ENCODE measurements around the gene PCDHGB7. TPM values are rescaled to one million over a fixed set of nuclear protein-coding genes. Genes with fewer than 3 reads are reported as not detected.
"Not testable (repeated sequence)": the region's sequence is repeated elsewhere in the genome, so short reads cannot be mapped to it uniquely, and the experiment has no call there.

The PCDHGB7 gene
- total and polyA plus RNA-seq, 7 donors, result 0.60 to 19.4 (median 16.3) TPM; not detected in 1

DNA sequence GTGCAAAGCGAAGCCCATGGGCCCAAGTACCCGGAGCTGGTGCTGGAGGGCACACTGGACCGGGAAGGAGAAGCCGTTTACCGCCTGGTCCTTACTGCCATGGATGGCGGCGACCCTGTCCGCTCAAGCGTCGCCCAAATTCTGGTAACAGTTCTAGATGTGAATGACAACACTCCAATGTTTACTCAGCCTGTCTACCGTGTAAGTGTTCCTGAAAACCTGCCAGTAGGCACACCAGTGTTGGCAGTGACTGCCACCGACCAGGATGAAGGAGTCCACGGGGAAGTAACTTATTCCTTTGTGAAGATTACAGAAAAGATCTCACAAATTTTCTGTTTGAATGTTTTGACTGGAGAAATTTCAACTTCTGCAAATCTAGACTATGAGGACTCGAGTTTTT lies 42.9 kb upstream of the PCDHGB7 start:
- DNase-seq, result no peak
- H3K9me3 ChIP-seq, result peaks cover 42 to 91% (median 72%) of the 10 kb centered on the region in 4 donors
- 69 to 72% methylated on average over 14 of the region's 14 CpGs for WGBS, 2 donors
- H3K4me1 ChIP-seq, result no peaks in the 10 kb centered on the region
- H3K27me3 ChIP-seq, result no peaks in the 10 kb centered on the region
- no peak overlapping the region for H3K4me3 ChIP-seq
- intact Hi-C loops (cut with DNase I), result no loop called here
- no peak for TF ChIP-seq POLR2A (IDR thresholded peaks at IDR 0.05)
- no peak for TF ChIP-seq EP300 (IDR thresholded peaks at IDR 0.05)
- no peak for TF ChIP-seq POLR2AphosphoS5 (IDR thresholded peaks at IDR 0.05)
- TF ChIP-seq, protein P1, sequence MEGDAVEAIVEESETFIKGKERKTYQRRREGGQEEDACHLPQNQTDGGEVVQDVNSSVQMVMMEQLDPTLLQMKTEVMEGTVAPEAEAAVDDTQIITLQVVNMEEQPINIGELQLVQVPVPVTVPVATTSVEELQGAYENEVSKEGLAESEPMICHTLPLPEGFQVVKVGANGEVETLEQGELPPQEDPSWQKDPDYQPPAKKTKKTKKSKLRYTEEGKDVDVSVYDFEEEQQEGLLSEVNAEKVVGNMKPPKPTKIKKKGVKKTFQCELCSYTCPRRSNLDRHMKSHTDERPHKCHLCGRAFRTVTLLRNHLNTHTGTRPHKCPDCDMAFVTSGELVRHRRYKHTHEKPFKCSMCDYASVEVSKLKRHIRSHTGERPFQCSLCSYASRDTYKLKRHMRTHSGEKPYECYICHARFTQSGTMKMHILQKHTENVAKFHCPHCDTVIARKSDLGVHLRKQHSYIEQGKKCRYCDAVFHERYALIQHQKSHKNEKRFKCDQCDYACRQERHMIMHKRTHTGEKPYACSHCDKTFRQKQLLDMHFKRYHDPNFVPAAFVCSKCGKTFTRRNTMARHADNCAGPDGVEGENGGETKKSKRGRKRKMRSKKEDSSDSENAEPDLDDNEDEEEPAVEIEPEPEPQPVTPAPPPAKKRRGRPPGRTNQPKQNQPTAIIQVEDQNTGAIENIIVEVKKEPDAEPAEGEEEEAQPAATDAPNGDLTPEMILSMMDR (IDR thresholded peaks at IDR 0.05), result no peak
- no peak overlapping the region for H3K27ac ChIP-seq
- peaks cover 0 to 6% (median 0%) of the 10 kb centered on the region in 4 donors for H3K36me3 ChIP-seq

DNA sequence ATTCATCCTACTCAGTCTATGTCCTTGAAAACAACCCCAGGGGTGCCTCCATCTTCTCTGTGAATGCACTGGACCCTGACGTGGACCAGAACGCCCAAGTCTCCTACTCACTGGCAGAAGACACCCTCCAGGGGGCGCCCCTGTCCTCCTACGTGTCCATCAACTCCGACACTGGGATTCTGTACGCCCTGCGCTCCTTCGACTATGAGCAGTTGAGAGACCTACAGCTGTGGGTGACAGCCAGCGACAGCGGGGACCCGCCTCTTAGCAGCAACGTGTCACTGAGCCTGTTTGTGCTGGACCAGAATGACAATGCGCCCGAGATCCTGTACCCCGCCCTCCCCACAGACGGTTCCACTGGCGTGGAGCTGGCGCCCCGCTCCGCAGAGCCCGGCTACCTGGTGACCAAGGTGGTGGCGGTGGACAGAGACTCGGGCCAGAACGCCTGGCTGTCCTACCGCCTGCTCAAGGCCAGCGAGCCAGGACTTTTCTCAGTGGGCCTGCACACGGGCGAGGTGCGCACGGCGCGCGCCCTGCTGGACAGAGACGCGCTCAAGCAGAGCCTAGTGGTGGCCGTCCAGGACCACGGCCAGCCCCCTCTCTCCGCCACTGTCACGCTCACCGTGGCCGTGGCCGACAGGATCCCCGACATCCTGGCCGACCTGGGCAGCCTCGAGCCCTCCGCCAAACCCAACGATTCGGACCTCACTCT lies 41.9 kb upstream of the PCDHGB7 start:
- H3K27ac ChIP-seq; intact Hi-C loops (cut with DNase I); H3K27me3 ChIP-seq; DNase-seq; H3K4me1 ChIP-seq; H3K36me3 ChIP-seq; H3K4me3 ChIP-seq: not testable (repeated sequence)
- WGBS, 2 donors, result 60 to 72% methylated on average over 42 to 43 of the region's 48 CpGs
- peaks cover 41 to 85% (median 67%) of the 10 kb centered on the region in 4 donors for H3K9me3 ChIP-seq

DNA sequence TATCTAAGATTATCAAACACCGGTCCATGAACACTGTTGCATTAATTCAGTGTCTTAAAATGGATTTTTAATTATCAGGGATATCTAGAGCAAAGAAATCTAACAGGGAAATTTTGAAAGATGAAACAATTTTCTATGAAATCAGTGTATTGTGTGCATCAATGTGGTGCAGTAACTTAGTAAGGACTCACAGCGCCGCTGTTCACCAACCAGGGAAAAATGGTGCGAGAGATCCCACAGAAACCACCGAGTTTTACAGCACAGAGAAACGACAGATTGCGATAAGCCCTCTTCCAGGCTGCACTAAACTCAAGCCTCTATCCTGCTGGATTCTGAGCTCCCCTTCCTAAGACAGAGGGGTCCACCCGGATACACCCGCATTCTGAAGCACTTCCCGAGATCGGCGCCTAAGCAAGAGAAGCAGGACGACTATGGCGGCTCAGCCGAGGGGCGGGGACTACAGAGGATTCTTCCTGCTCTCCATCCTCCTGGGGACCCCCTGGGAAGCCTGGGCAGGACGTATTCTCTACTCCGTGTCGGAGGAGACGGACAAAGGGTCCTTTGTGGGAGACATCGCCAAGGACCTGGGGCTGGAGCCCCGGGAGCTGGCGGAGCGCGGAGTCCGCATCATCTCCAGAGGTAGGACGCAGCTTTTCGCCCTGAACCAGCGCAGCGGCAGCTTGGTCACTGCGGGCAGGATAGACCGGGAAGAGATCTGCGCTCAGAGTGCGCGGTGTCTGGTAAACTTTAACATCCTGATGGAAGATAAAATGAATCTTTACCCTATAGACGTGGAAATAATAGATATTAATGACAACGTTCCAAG lies 34.8 kb upstream of the PCDHGB7 start, which contains the start of gene PCDHGA7:
Gene PCDHGA7, plus strand, starts transcription at position 274 of the 826 bp plus-strand sequence. Its CDS starts 158 bp downstream, at position 432.
- peak; percentile 30 for DNase-seq
- H3K4me1 ChIP-seq, result no peaks in the 10 kb centered on the region
- no peak within 1 kb of the TSS for H3K27ac ChIP-seq
- TF ChIP-seq POLR2A (IDR thresholded peaks at IDR 0.05) (no peak), POLR2AphosphoS5 (IDR thresholded peaks at IDR 0.05) (no peak), EP300 (IDR thresholded peaks at IDR 0.05) (no peak)
- TF ChIP-seq, protein P1 (IDR thresholded peaks at IDR 0.05), result no peak
- WGBS, 2 donors, result 19 to 40% methylated on average over 37 of the region's 37 CpGs
- H3K4me3 ChIP-seq, result peak within 1 kb of the TSS in 1 of 4 donors; percentile 8
- H3K27me3 ChIP-seq, result peaks cover 0 to 9% (median 0%) of the 10 kb centered on the region in 3 donors
- peaks cover 0 to 6% (median 0%) of the 10 kb centered on the region in 4 donors for H3K36me3 ChIP-seq
- H3K9me3 ChIP-seq, result peaks cover 22 to 89% (median 66%) of the 10 kb centered on the region in 4 donors
- intact Hi-C loops (cut with DNase I), result no loop called here

DNA sequence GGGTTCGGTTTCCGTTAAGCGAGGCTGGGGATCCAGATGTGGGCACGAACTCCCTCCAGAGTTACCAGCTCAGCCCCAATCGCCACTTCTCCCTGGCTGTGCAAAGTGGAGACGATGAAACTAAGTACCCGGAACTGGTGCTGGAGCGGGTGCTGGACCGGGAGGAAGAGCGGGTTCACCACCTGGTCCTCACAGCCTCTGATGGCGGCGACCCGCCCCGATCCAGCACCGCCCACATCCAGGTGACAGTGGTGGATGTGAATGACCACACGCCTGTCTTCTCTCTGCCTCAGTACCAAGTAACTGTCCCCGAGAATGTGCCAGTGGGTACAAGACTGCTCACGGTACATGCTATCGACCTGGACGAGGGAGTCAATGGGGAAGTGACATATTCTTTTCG lies 34.1 kb upstream of the PCDHGB7 start:
- Histone ChIP-seq H3K27ac (no peak overlapping the region), H3K4me3 (no peak overlapping the region), H3K27me3 (peaks cover 0 to 9% (median 0%) of the 10 kb centered on the region in 3 donors), H3K36me3 (peaks cover 0 to 6% (median 0%) of the 10 kb centered on the region in 4 donors), H3K4me1 (no peaks in the 10 kb centered on the region), H3K9me3 (peaks cover 24 to 86% (median 63%) of the 10 kb centered on the region in 4 donors)
- WGBS, 2 donors, result 43 to 60% methylated on average over 21 of the region's 21 CpGs
- intact Hi-C loops (cut with DNase I), result no loop called here
- TF ChIP-seq EP300 (IDR thresholded peaks at IDR 0.05) (no peak), POLR2A (IDR thresholded peaks at IDR 0.05) (no peak), POLR2AphosphoS5 (IDR thresholded peaks at IDR 0.05) (no peak)
- TF ChIP-seq, protein P1 (IDR thresholded peaks at IDR 0.05), result no peak
- no peak for DNase-seq

Data from sigmoid colon (tissue), 7 donors.